Measurements from ENCODE around the gene MAST4.
A peak's percentile ranks its signal among the peaks of the same experiment; 100 is the strongest.

The MAST4 gene

GRCh38 chr5:67032921-67033664, 436.9 kb downstream of the MAST4 start:
- Histone ChIP-seq H3K4me3 (ENCODE audit: low read depth, low read length) (no peak overlapping the region), H3K27ac (no peak overlapping the region), H3K36me3 (replicated peaks) (no peaks in the 10 kb centered on the region), H3K27me3 (replicated peaks) (no peaks in the 10 kb centered on the region)
- no peak for DNase-seq
- TF ChIP-seq CTCF (IDR thresholded peaks at IDR 0.05; ENCODE audit: low read depth, low read length, missing control alignments), result no peak
- in situ Hi-C loops (cut with HindIII; ENCODE audit: low pct_ligation_motif_present, low sequenced_read_pairs), result no loop called here

DNA sequence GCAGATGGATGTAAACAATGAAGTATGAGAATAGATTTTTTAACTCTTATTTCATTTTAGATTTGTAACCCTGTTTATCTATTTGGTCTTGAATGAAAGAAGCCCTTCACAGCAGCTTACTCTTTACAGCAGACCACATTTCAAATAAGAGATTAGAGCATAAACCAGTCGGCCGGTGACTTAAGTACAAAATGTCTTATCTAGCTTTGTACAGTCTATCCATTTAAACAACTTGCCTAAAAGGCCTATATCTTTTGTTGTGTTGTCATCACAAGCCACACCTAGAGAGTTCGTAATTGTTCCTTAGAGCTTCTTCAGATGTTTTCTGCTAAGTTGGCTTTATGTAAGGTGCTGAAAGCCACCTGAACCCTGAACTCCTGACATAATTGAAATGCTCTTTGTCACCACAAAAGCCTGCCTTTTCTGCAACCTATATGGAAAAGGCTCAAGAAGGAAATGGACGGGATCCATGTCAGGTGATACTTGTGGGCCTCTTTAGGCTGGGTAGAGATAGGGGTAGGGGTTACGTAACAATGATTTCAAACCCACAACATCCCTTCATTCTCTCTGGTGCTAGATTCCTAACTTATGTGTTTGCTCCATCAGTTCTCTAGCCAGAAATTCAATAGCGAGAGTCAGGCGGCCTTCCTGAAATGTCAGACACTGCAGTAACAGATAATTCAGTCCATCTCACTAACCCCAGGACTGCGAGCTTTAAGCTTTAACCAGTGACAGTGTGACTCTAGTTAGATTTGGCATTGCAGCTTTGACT, 437.9 kb downstream of the MAST4 start:
- in situ Hi-C loops (cut with HindIII; ENCODE audit: low pct_ligation_motif_present, low sequenced_read_pairs), result no loop called here
- Histone ChIP-seq H3K27me3 (replicated peaks) (no peaks in the 10 kb centered on the region), H3K27ac (no peak overlapping the region), H3K36me3 (replicated peaks) (no peaks in the 10 kb centered on the region), H3K4me3 (ENCODE audit: low read depth, low read length) (no peak overlapping the region)
- DNase-seq, result no peak
- no peak for TF ChIP-seq CTCF (IDR thresholded peaks at IDR 0.05; ENCODE audit: low read depth, low read length, missing control alignments)

GRCh38 chr5:67035098-67035740, 439.0 kb downstream of the MAST4 start:
- no peak for TF ChIP-seq CTCF (IDR thresholded peaks at IDR 0.05; ENCODE audit: low read depth, low read length, missing control alignments)
- in situ Hi-C loops (cut with HindIII; ENCODE audit: low pct_ligation_motif_present, low sequenced_read_pairs), result no loop called here
- H3K36me3 ChIP-seq (replicated peaks), result no peaks in the 10 kb centered on the region
- no peaks in the 10 kb centered on the region for H3K27me3 ChIP-seq (replicated peaks)
- no peak for DNase-seq
- H3K27ac ChIP-seq, result no peak overlapping the region
- H3K4me3 ChIP-seq (ENCODE audit: low read depth, low read length), result no peak overlapping the region

- no peak overlapping the region for H3K4me3 ChIP-seq (ENCODE audit: low read depth, low read length)
- in situ Hi-C loops (cut with HindIII; ENCODE audit: low pct_ligation_motif_present, low sequenced_read_pairs), result no loop called here
- H3K27ac ChIP-seq, result no peak overlapping the region
- H3K36me3 ChIP-seq (replicated peaks), result no peaks in the 10 kb centered on the region
- TF ChIP-seq CTCF (IDR thresholded peaks at IDR 0.05; ENCODE audit: low read depth, low read length, missing control alignments), result no peak
- H3K27me3 ChIP-seq (replicated peaks), result no peaks in the 10 kb centered on the region
- no peak for DNase-seq
Observed at GRCh38 chr5:67037171-67037570, 441.0 kb downstream of the MAST4 start.

GRCh38 chr5:67038817-67039603, 442.8 kb downstream of the MAST4 start:
- Histone ChIP-seq H3K36me3 (replicated peaks) (no peaks in the 10 kb centered on the region), H3K27me3 (replicated peaks) (no peaks in the 10 kb centered on the region), H3K27ac (peak overlapping the region; percentile 72), H3K4me3 (ENCODE audit: low read depth, low read length) (no peak overlapping the region)
- in situ Hi-C loops (cut with HindIII; ENCODE audit: low pct_ligation_motif_present, low sequenced_read_pairs), result no loop called here
- DNase-seq, result peak; percentile 70
- no peak for TF ChIP-seq CTCF (IDR thresholded peaks at IDR 0.05; ENCODE audit: low read depth, low read length, missing control alignments)

Measured in brain microvascular endothelial cell (primary cell).